ENCODE measurements around the gene INCENP.

Gene INCENP

GRCh38 chr11:62141111-62142042 is 17.6 kb downstream of the INCENP start:
- no peak for DNase-seq

GRCh38 chr11:62142043-62142375 is 18.2 kb downstream of the INCENP start:
- no peak for DNase-seq

GRCh38 chr11:62142921-62143320 is 19.1 kb downstream of the INCENP start:
- DNase-seq = no peak

GRCh38 chr11:62143727-62144126 is 19.9 kb downstream of the INCENP start:
- DNase-seq = no peak

- no peak for DNase-seq
These were observed 20.9 kb downstream of the INCENP start for GRCh38 chr11:62144641-62145255.

- DNase-seq = no peak
These were observed 21.6 kb downstream of the INCENP start for GRCh38 chr11:62145261-62145871.

- DNase-seq = no peak
These were observed 22.8 kb downstream of the INCENP start for GRCh38 chr11:62146476-62147200.

- no peak for DNase-seq
These were observed 23.7 kb downstream of the INCENP start for GRCh38 chr11:62147545-62147944.

- DNase-seq = no peak
These were observed 24.6 kb downstream of the INCENP start for GRCh38 chr11:62148271-62148980.

- no peak for DNase-seq
These were observed 26.4 kb downstream of the INCENP start for GRCh38 chr11:62149986-62150886.

- no peak for DNase-seq
These were observed 27.3 kb downstream of the INCENP start for GRCh38 chr11:62150887-62151736.

GRCh38 chr11:62151737-62152102 is 27.9 kb downstream of the INCENP start:
- no peak for DNase-seq

- no peak for DNase-seq
These were observed 28.7 kb downstream of the INCENP start for GRCh38 chr11:62152245-62153086.

- DNase-seq = no peak
These were observed 29.2 kb downstream of the INCENP start for GRCh38 chr11:62153087-62153395.

GRCh38 chr11:62153617-62154016 is 29.8 kb downstream of the INCENP start:
- DNase-seq = no peak

GRCh38 chr11:62157603-62158002 is 33.8 kb downstream of the INCENP start:
- DNase-seq = no peak

- DNase-seq = no peak
These were observed 42.6 kb downstream of the INCENP start for GRCh38 chr11:62166371-62166770.

GRCh38 chr11:62169448-62169847 is 45.6 kb downstream of the INCENP start:
- no peak for DNase-seq

GRCh38 chr11:62169935-62170334 is 46.1 kb downstream of the INCENP start:
- no peak for DNase-seq

GRCh38 chr11:62171261-62171723 is 47.5 kb downstream of the INCENP start:
- peak; percentile 39 to 80 for DNase-seq
